Measurements from ENCODE around the gene ZNF512.
"Not testable (repeated sequence)": the region's sequence is repeated elsewhere in the genome, so short reads cannot be mapped to it uniquely, and the experiment has no call there.

ZNF512 gene

GRCh38 chr2:27551514-27551913, 31.3 kb upstream of the ZNF512 start:
- no peak overlapping the region for H3K4me3 ChIP-seq (ENCODE audit: low read depth, low read length)
- no peak for TF ChIP-seq CTCF (IDR thresholded peaks at IDR 0.05; ENCODE audit: low read depth, low read length)

DNA sequence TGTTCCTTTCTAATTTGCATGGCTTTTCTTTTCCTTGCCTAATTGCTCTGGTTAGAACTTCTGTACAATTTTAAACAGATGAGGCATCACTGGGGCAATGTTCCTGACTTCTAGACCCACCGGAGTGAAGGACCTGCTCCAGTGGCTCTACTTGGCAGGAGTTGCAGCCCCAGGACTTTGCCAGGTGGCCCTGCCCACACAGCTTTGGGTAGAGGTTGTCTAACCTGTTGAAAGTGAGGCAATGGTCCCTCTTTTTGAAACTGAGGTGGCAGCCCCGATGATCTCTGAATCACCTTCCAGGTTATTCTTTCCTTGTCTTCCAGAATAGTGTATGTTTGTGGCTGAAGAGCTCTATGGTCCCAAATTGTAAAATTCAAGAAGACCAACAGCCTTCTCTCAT, 29.9 kb upstream of the ZNF512 start:
- H3K4me3 ChIP-seq (ENCODE audit: low read depth, low read length): no peak overlapping the region
- TF ChIP-seq CTCF (IDR thresholded peaks at IDR 0.05; ENCODE audit: low read depth, low read length): no peak

- H3K4me3 ChIP-seq (ENCODE audit: low read depth, low read length): not testable (repeated sequence)
Observed at GRCh38 chr2:27554451-27554850, 28.4 kb upstream of the ZNF512 start.

DNA sequence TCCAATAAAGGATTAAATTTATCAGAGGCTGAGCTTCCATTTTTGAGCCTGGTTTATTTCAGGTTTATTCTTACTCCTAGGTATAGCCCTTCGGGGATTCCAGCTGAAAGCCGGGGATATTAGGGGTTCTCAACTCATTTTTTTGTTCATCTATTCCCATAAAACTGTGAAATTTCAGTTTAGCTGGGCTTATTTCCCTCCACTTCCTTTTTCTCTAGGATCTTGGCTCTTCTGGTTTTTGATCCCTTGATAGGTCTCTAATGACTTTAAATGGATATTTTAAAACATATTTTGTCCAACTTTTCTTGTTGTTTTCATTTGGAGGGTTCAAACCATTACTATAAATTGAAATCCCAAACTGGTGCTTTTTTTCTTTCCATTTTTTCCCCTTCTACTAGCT, 23.6 kb upstream of the ZNF512 start:
- H3K4me3 ChIP-seq (ENCODE audit: low read depth, low read length): no peak overlapping the region
- no peak for TF ChIP-seq CTCF (IDR thresholded peaks at IDR 0.05; ENCODE audit: low read depth, low read length)

- no peak for TF ChIP-seq CTCF (IDR thresholded peaks at IDR 0.05; ENCODE audit: low read depth, low read length)
- H3K4me3 ChIP-seq (ENCODE audit: low read depth, low read length): no peak overlapping the region
Observed at GRCh38 chr2:27561060-27561459, 21.8 kb upstream of the ZNF512 start.

- TF ChIP-seq CTCF (IDR thresholded peaks at IDR 0.05; ENCODE audit: low read depth, low read length): no peak
- no peak overlapping the region for H3K4me3 ChIP-seq (ENCODE audit: low read depth, low read length)
Observed at GRCh38 chr2:27566628-27567027, 16.2 kb upstream of the ZNF512 start.

GRCh38 chr2:27569398-27569797, 13.4 kb upstream of the ZNF512 start:
- no peak overlapping the region for H3K4me3 ChIP-seq (ENCODE audit: low read depth, low read length)
- TF ChIP-seq CTCF (IDR thresholded peaks at IDR 0.05; ENCODE audit: low read depth, low read length): no peak

DNA sequence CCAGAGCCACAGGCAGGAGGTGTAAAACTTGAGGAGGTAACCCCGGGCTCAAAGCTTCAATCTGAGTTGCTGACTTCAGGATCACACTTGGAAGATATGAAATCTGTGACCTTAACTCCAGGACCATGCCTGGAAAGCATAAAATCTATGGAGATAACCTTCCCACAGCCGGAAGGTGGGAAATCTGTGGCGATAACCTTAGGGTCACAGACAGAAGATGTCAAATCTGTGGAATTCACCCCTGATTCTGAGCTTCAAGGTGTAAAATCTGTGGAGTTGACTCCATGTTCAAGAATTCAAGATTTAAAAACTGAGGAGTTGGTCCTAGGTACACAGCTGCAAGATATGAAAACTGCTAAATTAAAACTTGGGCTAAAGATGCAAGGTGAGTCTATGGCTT, 11.6 kb upstream of the ZNF512 start:
- no peak overlapping the region for H3K4me3 ChIP-seq (ENCODE audit: low read depth, low read length)
- no peak for TF ChIP-seq CTCF (IDR thresholded peaks at IDR 0.05; ENCODE audit: low read depth, low read length)

All from WI38 (cell line).